ENCODE data around the gene ATXN1. TPM values are rescaled to one million over a fixed set of nuclear protein-coding genes. Genes with fewer than 3 reads are reported as not detected.
A peak's percentile ranks its signal among the peaks of the same experiment; 100 is the strongest.

The ATXN1 gene
- total and polyA plus RNA-seq, 2 experiments from 2014 or later = 4.8 to 9.1 TPM

DNA sequence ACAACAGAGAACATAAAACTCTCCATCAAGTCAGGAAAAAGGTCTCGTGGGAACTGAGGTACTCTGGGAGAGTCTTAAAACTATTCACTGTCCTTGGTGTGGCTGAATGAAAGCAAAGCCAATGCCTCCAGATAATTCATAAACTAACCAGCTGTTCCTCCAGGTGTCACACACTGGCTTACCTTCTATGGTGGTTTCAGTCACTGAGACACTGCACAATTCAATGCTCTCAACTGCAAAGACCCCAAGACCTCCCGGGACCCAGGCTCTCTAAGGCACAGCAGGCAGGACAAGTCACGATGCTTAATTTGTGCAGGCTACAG is 422.0 kb downstream of the ATXN1 start (continued):
- TF ChIP-seq, protein P1, sequence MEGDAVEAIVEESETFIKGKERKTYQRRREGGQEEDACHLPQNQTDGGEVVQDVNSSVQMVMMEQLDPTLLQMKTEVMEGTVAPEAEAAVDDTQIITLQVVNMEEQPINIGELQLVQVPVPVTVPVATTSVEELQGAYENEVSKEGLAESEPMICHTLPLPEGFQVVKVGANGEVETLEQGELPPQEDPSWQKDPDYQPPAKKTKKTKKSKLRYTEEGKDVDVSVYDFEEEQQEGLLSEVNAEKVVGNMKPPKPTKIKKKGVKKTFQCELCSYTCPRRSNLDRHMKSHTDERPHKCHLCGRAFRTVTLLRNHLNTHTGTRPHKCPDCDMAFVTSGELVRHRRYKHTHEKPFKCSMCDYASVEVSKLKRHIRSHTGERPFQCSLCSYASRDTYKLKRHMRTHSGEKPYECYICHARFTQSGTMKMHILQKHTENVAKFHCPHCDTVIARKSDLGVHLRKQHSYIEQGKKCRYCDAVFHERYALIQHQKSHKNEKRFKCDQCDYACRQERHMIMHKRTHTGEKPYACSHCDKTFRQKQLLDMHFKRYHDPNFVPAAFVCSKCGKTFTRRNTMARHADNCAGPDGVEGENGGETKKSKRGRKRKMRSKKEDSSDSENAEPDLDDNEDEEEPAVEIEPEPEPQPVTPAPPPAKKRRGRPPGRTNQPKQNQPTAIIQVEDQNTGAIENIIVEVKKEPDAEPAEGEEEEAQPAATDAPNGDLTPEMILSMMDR (conservative IDR thresholded peaks at IDR 0.05; ENCODE audit: low read depth in 2 of 2) = no peak; a peak in 1 of 4 replicates
- TF ChIP-seq NANOG (IDR thresholded peaks at IDR 0.05; ENCODE audit: borderline replicate concordance) (no peak), ZNF331 (CRISPR knock-in tag; IDR thresholded peaks at IDR 0.05; ENCODE audit: low read depth) (no peak), POLR2AphosphoS5 (IDR thresholded peaks at IDR 0.05; ENCODE audit: low read depth) (no peak), STAT1 (IDR thresholded peaks at IDR 0.05; ENCODE audit: unreplicated experiment) (no peak), ZNF114 (CRISPR knock-in tag; IDR thresholded peaks at IDR 0.05) (no peak), JUNB (IDR thresholded peaks at IDR 0.05; ENCODE audit: unreplicated experiment) (no peak), CREB1 (CRISPR knock-in tag; IDR thresholded peaks at IDR 0.05; ENCODE audit: low read depth) (no peak)
- TF ChIP-seq, protein P2, sequence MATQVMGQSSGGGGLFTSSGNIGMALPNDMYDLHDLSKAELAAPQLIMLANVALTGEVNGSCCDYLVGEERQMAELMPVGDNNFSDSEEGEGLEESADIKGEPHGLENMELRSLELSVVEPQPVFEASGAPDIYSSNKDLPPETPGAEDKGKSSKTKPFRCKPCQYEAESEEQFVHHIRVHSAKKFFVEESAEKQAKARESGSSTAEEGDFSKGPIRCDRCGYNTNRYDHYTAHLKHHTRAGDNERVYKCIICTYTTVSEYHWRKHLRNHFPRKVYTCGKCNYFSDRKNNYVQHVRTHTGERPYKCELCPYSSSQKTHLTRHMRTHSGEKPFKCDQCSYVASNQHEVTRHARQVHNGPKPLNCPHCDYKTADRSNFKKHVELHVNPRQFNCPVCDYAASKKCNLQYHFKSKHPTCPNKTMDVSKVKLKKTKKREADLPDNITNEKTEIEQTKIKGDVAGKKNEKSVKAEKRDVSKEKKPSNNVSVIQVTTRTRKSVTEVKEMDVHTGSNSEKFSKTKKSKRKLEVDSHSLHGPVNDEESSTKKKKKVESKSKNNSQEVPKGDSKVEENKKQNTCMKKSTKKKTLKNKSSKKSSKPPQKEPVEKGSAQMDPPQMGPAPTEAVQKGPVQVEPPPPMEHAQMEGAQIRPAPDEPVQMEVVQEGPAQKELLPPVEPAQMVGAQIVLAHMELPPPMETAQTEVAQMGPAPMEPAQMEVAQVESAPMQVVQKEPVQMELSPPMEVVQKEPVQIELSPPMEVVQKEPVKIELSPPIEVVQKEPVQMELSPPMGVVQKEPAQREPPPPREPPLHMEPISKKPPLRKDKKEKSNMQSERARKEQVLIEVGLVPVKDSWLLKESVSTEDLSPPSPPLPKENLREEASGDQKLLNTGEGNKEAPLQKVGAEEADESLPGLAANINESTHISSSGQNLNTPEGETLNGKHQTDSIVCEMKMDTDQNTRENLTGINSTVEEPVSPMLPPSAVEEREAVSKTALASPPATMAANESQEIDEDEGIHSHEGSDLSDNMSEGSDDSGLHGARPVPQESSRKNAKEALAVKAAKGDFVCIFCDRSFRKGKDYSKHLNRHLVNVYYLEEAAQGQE (IDR thresholded peaks at IDR 0.05; ENCODE audit: unreplicated experiment) = no peak
- TF ChIP-seq, protein P3, sequence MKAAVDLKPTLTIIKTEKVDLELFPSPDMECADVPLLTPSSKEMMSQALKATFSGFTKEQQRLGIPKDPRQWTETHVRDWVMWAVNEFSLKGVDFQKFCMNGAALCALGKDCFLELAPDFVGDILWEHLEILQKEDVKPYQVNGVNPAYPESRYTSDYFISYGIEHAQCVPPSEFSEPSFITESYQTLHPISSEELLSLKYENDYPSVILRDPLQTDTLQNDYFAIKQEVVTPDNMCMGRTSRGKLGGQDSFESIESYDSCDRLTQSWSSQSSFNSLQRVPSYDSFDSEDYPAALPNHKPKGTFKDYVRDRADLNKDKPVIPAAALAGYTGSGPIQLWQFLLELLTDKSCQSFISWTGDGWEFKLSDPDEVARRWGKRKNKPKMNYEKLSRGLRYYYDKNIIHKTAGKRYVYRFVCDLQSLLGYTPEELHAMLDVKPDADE (IDR thresholded peaks at IDR 0.05) = no peak

DNA sequence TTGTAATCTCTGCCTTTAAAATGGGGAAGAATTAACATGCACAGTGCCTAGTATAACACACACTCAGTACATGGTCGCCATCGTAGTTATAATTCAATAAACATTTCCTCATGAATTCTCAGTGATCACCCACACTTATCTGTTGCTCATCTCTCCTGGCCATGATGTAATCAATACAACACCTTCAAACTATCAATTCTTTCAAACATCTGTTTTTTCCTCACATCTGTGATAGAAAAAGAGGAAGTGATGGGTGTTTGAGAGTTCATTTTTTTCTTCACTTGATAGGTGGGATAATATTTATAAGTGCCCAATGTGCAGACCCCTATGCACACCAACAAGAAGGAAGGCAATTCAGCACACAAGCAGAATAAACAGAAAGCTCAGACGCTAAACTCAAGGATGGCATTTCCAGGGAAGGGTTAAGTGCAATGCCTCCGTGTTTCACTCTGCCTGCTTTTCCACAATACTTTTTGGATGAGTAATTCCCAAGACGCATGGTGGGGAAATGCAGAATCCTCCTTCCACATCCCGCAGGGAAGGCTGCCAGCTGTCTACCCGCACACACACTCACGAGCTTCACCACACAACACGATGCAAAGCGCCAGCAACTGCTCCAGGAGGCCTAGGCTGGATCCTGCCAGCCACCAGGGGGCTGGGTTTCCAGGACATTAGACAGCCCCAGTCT is 422.5 kb downstream of the ATXN1 start:
- Mint-ChIP-seq H3K9me3 (no peaks in the 10 kb centered on the region; the same call in 2 of the 3 replicates), H3K36me3 (ENCODE audit: low read depth) (peaks cover 3% of the 10 kb centered on the region; the same call in 1 of the 3 replicates), H3K4me1 (peaks cover 11% of the 10 kb centered on the region; the same call in 2 of the 3 replicates), H3K27ac (no peak overlapping the region), H3K4me3 (no peak overlapping the region), H3K27me3 (ENCODE audit: insufficient read depth, low read depth, poor library complexity) (no peaks in the 10 kb centered on the region)
- no peak overlapping the region for H3K4me3 ChIP-seq
- no peaks in the 10 kb centered on the region for H3F3A ChIP-seq (replicated peaks; ENCODE audit: low read depth)
- H3K4me2 ChIP-seq = no peak overlapping the region
- no peak overlapping the region for H3K27ac ChIP-seq (ENCODE audit: low read depth)
- no peak overlapping the region for H2AFZ ChIP-seq
- H3K27me3 ChIP-seq (ENCODE audit: insufficient read depth) = no peaks in the 10 kb centered on the region
- 0 out of 2 replicates have a peak, but pooled peaks cover 5% of the 10 kb centered on the region for H3K9me2 ChIP-seq (ENCODE audit: insufficient read depth)
- TF ChIP-seq STAT1 (IDR thresholded peaks at IDR 0.05; ENCODE audit: unreplicated experiment) (no peak), CREB1 (CRISPR knock-in tag; IDR thresholded peaks at IDR 0.05; ENCODE audit: low read depth) (no peak)
- TF ChIP-seq, protein P1 (conservative IDR thresholded peaks at IDR 0.05; ENCODE audit: low read depth in 2 of 2) = peak; percentile 45 to 50
- peak; percentile 59 for DNase-seq (ENCODE audit: low spot score)
- no peaks in the 10 kb centered on the region for H3K36me3 ChIP-seq (ENCODE audit: insufficient read depth)
- H3K79me2 ChIP-seq (replicated peaks; ENCODE audit: insufficient read depth) = no peaks in the 10 kb centered on the region
- peak; percentile 80 for ATAC-seq
- no peaks in the 10 kb centered on the region for H3K4me1 ChIP-seq (ENCODE audit: insufficient read depth)
- H4K20me1 ChIP-seq (replicated peaks; ENCODE audit: insufficient read depth) = no peaks in the 10 kb centered on the region

Data from GM23338 (cell line).